ENCODE results near the gene TRIM14. TPM values are rescaled to one million over a fixed set of nuclear protein-coding genes. Genes with fewer than 3 reads are reported as not detected.
A peak's percentile ranks its signal among the peaks of the same experiment; 100 is the strongest.

TRIM14 gene
- total and polyA plus RNA-seq, 2 of the 13 experiments (the other 11 are each of a cell fraction or from before 2014, with no cell fraction given): 9.2 to 13.0 TPM

DNA sequence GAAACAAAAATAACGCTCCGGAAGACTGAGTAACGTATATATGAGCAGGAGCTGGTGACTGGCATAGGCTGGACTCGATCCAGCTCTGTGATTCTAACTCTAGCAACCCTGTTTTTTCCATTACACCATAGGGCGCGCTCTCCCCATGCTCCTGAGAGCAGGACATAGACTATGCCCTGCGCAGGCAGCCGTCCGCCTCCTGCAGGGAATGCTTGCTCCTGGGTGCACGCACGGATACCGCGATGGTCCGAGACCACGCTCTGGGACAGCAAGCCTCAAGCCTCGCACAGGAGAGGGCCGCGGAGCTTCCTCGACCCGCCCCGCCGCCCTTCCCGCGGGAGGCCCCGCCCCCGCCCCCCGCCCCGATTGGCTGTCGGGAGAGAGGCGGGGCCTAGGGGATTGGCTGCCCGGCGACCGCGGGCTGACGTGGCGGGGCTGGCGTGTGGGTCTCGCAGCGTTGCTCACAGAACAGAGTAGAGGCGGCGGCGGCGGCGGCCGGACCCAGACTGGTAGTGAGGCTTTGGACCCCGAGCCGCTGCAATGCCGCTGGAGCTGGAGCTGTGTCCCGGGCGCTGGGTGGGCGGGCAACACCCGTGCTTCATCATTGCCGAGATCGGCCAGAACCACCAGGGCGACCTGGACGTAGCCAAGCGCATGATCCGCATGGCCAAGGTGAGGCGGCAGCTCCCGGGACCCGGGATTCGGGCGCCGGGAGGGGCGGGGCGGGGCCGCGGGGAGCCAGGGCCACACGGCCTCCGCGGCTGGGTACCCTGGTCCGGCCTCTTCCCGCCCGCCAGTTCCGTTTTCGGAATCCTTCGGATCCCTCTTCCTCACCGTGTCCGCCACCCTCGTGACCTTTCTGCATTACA is 62.5 kb downstream of the TRIM14 start, which contains the start of gene NANS (continued):
- TF ChIP-seq, protein P1, sequence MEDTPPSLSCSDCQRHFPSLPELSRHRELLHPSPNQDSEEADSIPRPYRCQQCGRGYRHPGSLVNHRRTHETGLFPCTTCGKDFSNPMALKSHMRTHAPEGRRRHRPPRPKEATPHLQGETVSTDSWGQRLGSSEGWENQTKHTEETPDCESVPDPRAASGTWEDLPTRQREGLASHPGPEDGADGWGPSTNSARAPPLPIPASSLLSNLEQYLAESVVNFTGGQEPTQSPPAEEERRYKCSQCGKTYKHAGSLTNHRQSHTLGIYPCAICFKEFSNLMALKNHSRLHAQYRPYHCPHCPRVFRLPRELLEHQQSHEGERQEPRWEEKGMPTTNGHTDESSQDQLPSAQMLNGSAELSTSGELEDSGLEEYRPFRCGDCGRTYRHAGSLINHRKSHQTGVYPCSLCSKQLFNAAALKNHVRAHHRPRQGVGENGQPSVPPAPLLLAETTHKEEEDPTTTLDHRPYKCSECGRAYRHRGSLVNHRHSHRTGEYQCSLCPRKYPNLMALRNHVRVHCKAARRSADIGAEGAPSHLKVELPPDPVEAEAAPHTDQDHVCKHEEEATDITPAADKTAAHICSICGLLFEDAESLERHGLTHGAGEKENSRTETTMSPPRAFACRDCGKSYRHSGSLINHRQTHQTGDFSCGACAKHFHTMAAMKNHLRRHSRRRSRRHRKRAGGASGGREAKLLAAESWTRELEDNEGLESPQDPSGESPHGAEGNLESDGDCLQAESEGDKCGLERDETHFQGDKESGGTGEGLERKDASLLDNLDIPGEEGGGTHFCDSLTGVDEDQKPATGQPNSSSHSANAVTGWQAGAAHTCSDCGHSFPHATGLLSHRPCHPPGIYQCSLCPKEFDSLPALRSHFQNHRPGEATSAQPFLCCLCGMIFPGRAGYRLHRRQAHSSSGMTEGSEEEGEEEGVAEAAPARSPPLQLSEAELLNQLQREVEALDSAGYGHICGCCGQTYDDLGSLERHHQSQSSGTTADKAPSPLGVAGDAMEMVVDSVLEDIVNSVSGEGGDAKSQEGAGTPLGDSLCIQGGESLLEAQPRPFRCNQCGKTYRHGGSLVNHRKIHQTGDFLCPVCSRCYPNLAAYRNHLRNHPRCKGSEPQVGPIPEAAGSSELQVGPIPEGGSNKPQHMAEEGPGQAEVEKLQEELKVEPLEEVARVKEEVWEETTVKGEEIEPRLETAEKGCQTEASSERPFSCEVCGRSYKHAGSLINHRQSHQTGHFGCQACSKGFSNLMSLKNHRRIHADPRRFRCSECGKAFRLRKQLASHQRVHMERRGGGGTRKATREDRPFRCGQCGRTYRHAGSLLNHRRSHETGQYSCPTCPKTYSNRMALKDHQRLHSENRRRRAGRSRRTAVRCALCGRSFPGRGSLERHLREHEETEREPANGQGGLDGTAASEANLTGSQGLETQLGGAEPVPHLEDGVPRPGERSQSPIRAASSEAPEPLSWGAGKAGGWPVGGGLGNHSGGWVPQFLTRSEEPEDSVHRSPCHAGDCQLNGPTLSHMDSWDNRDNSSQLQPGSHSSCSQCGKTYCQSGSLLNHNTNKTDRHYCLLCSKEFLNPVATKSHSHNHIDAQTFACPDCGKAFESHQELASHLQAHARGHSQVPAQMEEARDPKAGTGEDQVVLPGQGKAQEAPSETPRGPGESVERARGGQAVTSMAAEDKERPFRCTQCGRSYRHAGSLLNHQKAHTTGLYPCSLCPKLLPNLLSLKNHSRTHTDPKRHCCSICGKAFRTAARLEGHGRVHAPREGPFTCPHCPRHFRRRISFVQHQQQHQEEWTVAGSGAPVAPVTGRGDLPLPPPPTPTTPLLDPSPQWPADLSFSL (CRISPR knock-in tag; IDR thresholded peaks at IDR 0.05): no peak
- TF ChIP-seq, protein P2, sequence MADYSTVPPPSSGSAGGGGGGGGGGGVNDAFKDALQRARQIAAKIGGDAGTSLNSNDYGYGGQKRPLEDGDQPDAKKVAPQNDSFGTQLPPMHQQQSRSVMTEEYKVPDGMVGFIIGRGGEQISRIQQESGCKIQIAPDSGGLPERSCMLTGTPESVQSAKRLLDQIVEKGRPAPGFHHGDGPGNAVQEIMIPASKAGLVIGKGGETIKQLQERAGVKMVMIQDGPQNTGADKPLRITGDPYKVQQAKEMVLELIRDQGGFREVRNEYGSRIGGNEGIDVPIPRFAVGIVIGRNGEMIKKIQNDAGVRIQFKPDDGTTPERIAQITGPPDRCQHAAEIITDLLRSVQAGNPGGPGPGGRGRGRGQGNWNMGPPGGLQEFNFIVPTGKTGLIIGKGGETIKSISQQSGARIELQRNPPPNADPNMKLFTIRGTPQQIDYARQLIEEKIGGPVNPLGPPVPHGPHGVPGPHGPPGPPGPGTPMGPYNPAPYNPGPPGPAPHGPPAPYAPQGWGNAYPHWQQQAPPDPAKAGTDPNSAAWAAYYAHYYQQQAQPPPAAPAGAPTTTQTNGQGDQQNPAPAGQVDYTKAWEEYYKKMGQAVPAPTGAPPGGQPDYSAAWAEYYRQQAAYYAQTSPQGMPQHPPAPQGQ (CRISPR knock-in tag; IDR thresholded peaks at IDR 0.05; ENCODE audit: borderline replicate concordance): no peak
- TF ChIP-seq ZNF562 (CRISPR knock-in tag; IDR thresholded peaks at IDR 0.05; ENCODE audit: borderline replicate concordance): no peak
- no peak for TF ChIP-seq MTF2 (CRISPR knock-in tag; IDR thresholded peaks at IDR 0.05; ENCODE audit: borderline replicate concordance)
- TF ChIP-seq MAFK (conservative IDR thresholded peaks at IDR 0.05 in 1 of 2, IDR thresholded peaks at IDR 0.05 in 1 of 2; ENCODE audit: low read length in 2 of 2): no peak
- no peak for TF ChIP-seq MBNL3 (CRISPR knock-in tag; conservative IDR thresholded peaks at IDR 0.05)
- TF ChIP-seq, protein P3, sequence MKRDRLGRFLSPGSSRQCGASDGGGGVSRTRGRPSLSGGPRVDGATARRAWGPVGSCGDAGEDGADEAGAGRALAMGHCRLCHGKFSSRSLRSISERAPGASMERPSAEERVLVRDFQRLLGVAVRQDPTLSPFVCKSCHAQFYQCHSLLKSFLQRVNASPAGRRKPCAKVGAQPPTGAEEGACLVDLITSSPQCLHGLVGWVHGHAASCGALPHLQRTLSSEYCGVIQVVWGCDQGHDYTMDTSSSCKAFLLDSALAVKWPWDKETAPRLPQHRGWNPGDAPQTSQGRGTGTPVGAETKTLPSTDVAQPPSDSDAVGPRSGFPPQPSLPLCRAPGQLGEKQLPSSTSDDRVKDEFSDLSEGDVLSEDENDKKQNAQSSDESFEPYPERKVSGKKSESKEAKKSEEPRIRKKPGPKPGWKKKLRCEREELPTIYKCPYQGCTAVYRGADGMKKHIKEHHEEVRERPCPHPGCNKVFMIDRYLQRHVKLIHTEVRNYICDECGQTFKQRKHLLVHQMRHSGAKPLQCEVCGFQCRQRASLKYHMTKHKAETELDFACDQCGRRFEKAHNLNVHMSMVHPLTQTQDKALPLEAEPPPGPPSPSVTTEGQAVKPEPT (CRISPR knock-in tag; IDR thresholded peaks at IDR 0.05; ENCODE audit: low read depth): no peak
- TF ChIP-seq SMC3 (IDR thresholded peaks at IDR 0.05; ENCODE audit: low read length): no peak
- TF ChIP-seq ZMAT3 (CRISPR knock-in tag; conservative IDR thresholded peaks at IDR 0.05): peak; percentile 90
- TF ChIP-seq ZNF549 (CRISPR knock-in tag; IDR thresholded peaks at IDR 0.05): no peak
- no peak for TF ChIP-seq SIN3B (IDR thresholded peaks at IDR 0.05; ENCODE audit: low read length)
- TF ChIP-seq ZNF75D (CRISPR knock-in tag; IDR thresholded peaks at IDR 0.05; ENCODE audit: borderline replicate concordance): no peak
- peak; percentile 68; the same call in 1 of the 2 replicates for TF ChIP-seq AHR (CRISPR knock-in tag; IDR thresholded peaks at IDR 0.05)
- TF ChIP-seq ZNF569 (CRISPR knock-in tag; IDR thresholded peaks at IDR 0.05; ENCODE audit: borderline replicate concordance): no peak
- peak; percentile 91 for TF ChIP-seq ZNF883 (CRISPR knock-in tag; IDR thresholded peaks at IDR 0.05; ENCODE audit: not compliant biosample characterization)
- peak; percentile 70 for TF ChIP-seq THAP11 (CRISPR knock-in tag; IDR thresholded peaks at IDR 0.05)
- TF ChIP-seq ADNP (CRISPR knock-in tag; IDR thresholded peaks at IDR 0.05): no peak
- TF ChIP-seq FIP1L1 (IDR thresholded peaks at IDR 0.05; ENCODE audit: borderline replicate concordance, insufficient read depth, low read depth, low read length): no peak
- 0 out of 2 replicates have a peak, but pooled peaks have one; percentile 44 for TF ChIP-seq CHD4 (IDR thresholded peaks at IDR 0.05; ENCODE audit: borderline replicate concordance, low read length)

Data from HepG2 (cell line).